Activated CD8-positive, alpha-beta T cell treated with anti-CD3 and anti-CD28 coated beads, Interleukin-2, amount 10 ng/mL, durations not matched to agents 7 days and 5 days (primary cell): Measurements from ENCODE around the gene CIAPIN1. TPM values are rescaled to one million over a fixed set of nuclear protein-coding genes. Genes with fewer than 3 reads are reported as not detected.

Source experiments
- ATAC-seq: fragments of 150-1000 bp; cut with Tn5 transposase; one replicate; pipeline ENCODE4 v1.10.0; 2021; ENCODE audit warnings: moderate library complexity
- CTCF ChIA-PET: fragments of 350-600 bp; sonication (Branson Sonifier 250); formaldehyde crosslinking; loops from one replicate; lab custom pipeline; 2021; ENCODE audit warnings: antibody characterized with exemption; lab: Charles Lee
- POLR2A ChIA-PET: fragments of 350-600 bp; sonication (Branson Sonifier 250); formaldehyde crosslinking; loops from one replicate; lab custom pipeline; 2021; ENCODE audit warnings: antibody characterized with exemption; lab: Charles Lee
- DNase-seq: peaks from one replicate; pipeline ENCODE4 v3.0.0-alpha.2; 2020
- H3K27ac Mint-ChIP-seq: one replicate; pipeline ENCODE4 v1.8.0; 2021; ENCODE audit warnings: mild to moderate bottlenecking, mixed read lengths
- H3K27me3 Mint-ChIP-seq: one replicate; pipeline ENCODE4 v1.8.0; 2021; ENCODE audit warnings: low read depth, mixed read lengths
- H3K36me3 Mint-ChIP-seq: one replicate; pipeline ENCODE4 v1.8.0; 2021; ENCODE audit warnings: low read depth, mixed read lengths
- H3K4me1 Mint-ChIP-seq: one replicate; pipeline ENCODE4 v1.8.0; 2021; ENCODE audit warnings: low read depth, mixed read lengths
- H3K4me3 Mint-ChIP-seq: one replicate; pipeline ENCODE4 v1.8.0; 2021; ENCODE audit warnings: mild to moderate bottlenecking, mixed read lengths
- H3K9me3 Mint-ChIP-seq: one replicate; pipeline ENCODE4 v1.8.0; 2022; ENCODE audit warnings: mixed read lengths; ENCODE audit not compliant: insufficient read depth
- total RNA-seq, 2 experiments: library from RNA; stranded (reverse); gene quantifications; one replicate each; pipeline ENCODE4 v1.2.3, GENCODE V29; 2021

CIAPIN1 gene
- total RNA-seq, 2 experiments from 2014 or later, result 47.8 to 53.8 TPM

GRCh38 chr16:57416084-57416483 is 31.1 kb downstream of the CIAPIN1 start:
- ChIA-PET CTCF (interaction anchor here (0.6 to 10.3 kb wide), 27 partner anchors 9 to 210 kb away, joined by 3 to 338 read pairs (median 7); partner anchors contain the start of genes ADGRG5, CCL17, CIAPIN1 and COQ9), POLR2A (interaction anchor here (1.2 to 2.5 kb wide), 3 partner anchors 114 to 170 kb away, joined by 3 to 20 read pairs (median 7); no protein-coding TSS in a partner anchor)
- Mint-ChIP-seq H3K4me1 (peaks cover 25% of the 10 kb centered on the region), H3K27me3 (no peaks in the 10 kb centered on the region), H3K36me3 (no peaks in the 10 kb centered on the region), H3K9me3 (no peaks in the 10 kb centered on the region), H3K27ac (no peak overlapping the region), H3K4me3 (no peak overlapping the region)
- DNase-seq, result no peak
- no peak for ATAC-seq

GRCh38 chr16:57413733-57414132 is 33.5 kb downstream of the CIAPIN1 start:
- no peak for DNase-seq
- Mint-ChIP-seq H3K4me1 (peaks cover 18% of the 10 kb centered on the region), H3K4me3 (no peak overlapping the region), H3K27me3 (no peaks in the 10 kb centered on the region), H3K36me3 (no peaks in the 10 kb centered on the region), H3K27ac (no peak overlapping the region), H3K9me3 (no peaks in the 10 kb centered on the region)
- ATAC-seq, result no peak
- ChIA-PET POLR2A (no interaction called here), CTCF (interaction anchor here (1.1 to 1.3 kb wide), 2 partner anchors 113 to 115 kb away, joined by 4 to 6 read pairs; no protein-coding TSS in a partner anchor)

GRCh38 chr16:57413301-57413730 is 33.9 kb downstream of the CIAPIN1 start:
- Mint-ChIP-seq H3K36me3 (no peaks in the 10 kb centered on the region), H3K4me3 (no peak overlapping the region), H3K27ac (no peak overlapping the region), H3K4me1 (peaks cover 15% of the 10 kb centered on the region), H3K9me3 (no peaks in the 10 kb centered on the region), H3K27me3 (no peaks in the 10 kb centered on the region)
- ChIA-PET POLR2A (interaction anchor here (0.6 kb wide), 1 partner anchor 8 kb away, joined by 3 read pairs; no protein-coding TSS in a partner anchor), CTCF (interaction anchor here (1.1 to 1.3 kb wide), 2 partner anchors 113 to 114 kb away, joined by 4 to 6 read pairs; no protein-coding TSS in a partner anchor)
- no peak for ATAC-seq
- no peak for DNase-seq

GRCh38 chr16:57412584-57412983 is 34.6 kb downstream of the CIAPIN1 start:
- H3K27ac Mint-ChIP-seq, result no peak overlapping the region
- ATAC-seq (no peak), DNase-seq (no peak)
- H3K9me3 Mint-ChIP-seq, result no peaks in the 10 kb centered on the region
- POLR2A ChIA-PET, result interaction anchor here (0.6 kb wide), 1 partner anchor 9 kb away, joined by 3 read pairs; no protein-coding TSS in a partner anchor
- H3K36me3 Mint-ChIP-seq, result no peaks in the 10 kb centered on the region
- CTCF ChIA-PET, result interaction anchor here (1.3 kb wide), 1 partner anchor 114 kb away, joined by 4 read pairs; no protein-coding TSS in a partner anchor
- no peaks in the 10 kb centered on the region for H3K27me3 Mint-ChIP-seq
- H3K4me3 Mint-ChIP-seq, result no peak overlapping the region
- H3K4me1 Mint-ChIP-seq, result peaks cover 10% of the 10 kb centered on the region

- Mint-ChIP-seq H3K27ac (no peak overlapping the region), H3K27me3 (no peaks in the 10 kb centered on the region), H3K4me3 (no peak overlapping the region), H3K9me3 (no peaks in the 10 kb centered on the region), H3K4me1 (peaks cover 2% of the 10 kb centered on the region), H3K36me3 (no peaks in the 10 kb centered on the region)
- ATAC-seq (no peak), DNase-seq (no peak)
- ChIA-PET POLR2A (no interaction called here), CTCF (interaction anchor here (1.3 kb wide), 1 partner anchor 111 kb away, joined by 5 read pairs; no protein-coding TSS in a partner anchor)
These were observed 35.7 kb downstream of the CIAPIN1 start for GRCh38 chr16:57411362-57411976.

- POLR2A ChIA-PET, result no interaction called here
- H3K4me1 Mint-ChIP-seq, result peaks cover 2% of the 10 kb centered on the region
- CTCF ChIA-PET, result interaction anchor here (1.0 kb wide), 1 partner anchor 9 kb away, joined by 3 read pairs; no protein-coding TSS in a partner anchor
- no peaks in the 10 kb centered on the region for H3K9me3 Mint-ChIP-seq
- H3K27me3 Mint-ChIP-seq, result peaks cover 2% of the 10 kb centered on the region
- H3K36me3 Mint-ChIP-seq, result no peaks in the 10 kb centered on the region
- H3K27ac Mint-ChIP-seq, result no peak overlapping the region
- ATAC-seq (no peak), DNase-seq (no peak)
- H3K4me3 Mint-ChIP-seq, result no peak overlapping the region
These were observed 37.2 kb downstream of the CIAPIN1 start for GRCh38 chr16:57409870-57410587.

- CTCF ChIA-PET, result interaction anchor here (0.7 to 1.0 kb wide), 2 partner anchors 8 to 10 kb away, joined by 3 read pairs; no protein-coding TSS in a partner anchor
- Mint-ChIP-seq H3K36me3 (no peaks in the 10 kb centered on the region), H3K27me3 (peaks cover 7% of the 10 kb centered on the region), H3K9me3 (no peaks in the 10 kb centered on the region), H3K4me3 (no peak overlapping the region), H3K27ac (no peak overlapping the region), H3K4me1 (peaks cover 2% of the 10 kb centered on the region)
- no peak for ATAC-seq
- DNase-seq, result no peak
- POLR2A ChIA-PET, result no interaction called here
These were observed 38.1 kb downstream of the CIAPIN1 start for GRCh38 chr16:57409065-57409464.

- CTCF ChIA-PET, result no interaction called here
These were observed 39.4 kb downstream of the CIAPIN1 start for GRCh38 chr16:57407521-57408353.

GRCh38 chr16:57406881-57407280 is 40.3 kb downstream of the CIAPIN1 start:
- no peak overlapping the region for H3K27ac Mint-ChIP-seq
- H3K4me3 Mint-ChIP-seq, result no peak overlapping the region
- ATAC-seq (no peak), DNase-seq (no peak)
- peaks cover 10% of the 10 kb centered on the region for H3K27me3 Mint-ChIP-seq
- H3K9me3 Mint-ChIP-seq, result no peaks in the 10 kb centered on the region
- peaks cover 2% of the 10 kb centered on the region for H3K4me1 Mint-ChIP-seq
- H3K36me3 Mint-ChIP-seq, result no peaks in the 10 kb centered on the region
- ChIA-PET POLR2A (interaction anchor here (0.8 kb wide), 1 partner anchor 30 kb away, joined by 3 read pairs; no protein-coding TSS in a partner anchor), CTCF (interaction anchor here (1.0 to 4.1 kb wide), 3 partner anchors 11 to 106 kb away, joined by 3 to 29 read pairs (median 3); no protein-coding TSS in a partner anchor)

More at GRCh38 chr16:57407521-57408353, 39.4 kb downstream of the CIAPIN1 start:
- ATAC-seq, result no peak
- no peak for DNase-seq
- no peak overlapping the region for H3K4me3 Mint-ChIP-seq
- H3K36me3 Mint-ChIP-seq, result no peaks in the 10 kb centered on the region
- peaks cover 2% of the 10 kb centered on the region for H3K4me1 Mint-ChIP-seq
- peaks cover 10% of the 10 kb centered on the region for H3K27me3 Mint-ChIP-seq
- POLR2A ChIA-PET, result interaction anchor here (0.6 kb wide), 1 partner anchor 608 kb away, joined by 4 read pairs; no protein-coding TSS in a partner anchor
- H3K27ac Mint-ChIP-seq, result no peak overlapping the region
- no peaks in the 10 kb centered on the region for H3K9me3 Mint-ChIP-seq

GRCh38 chr16:57405097-57405496 is 42.1 kb downstream of the CIAPIN1 start:
- Mint-ChIP-seq H3K4me1 (peaks cover 2% of the 10 kb centered on the region), H3K27me3 (peaks cover 10% of the 10 kb centered on the region), H3K27ac (no peak overlapping the region), H3K36me3 (no peaks in the 10 kb centered on the region), H3K4me3 (no peak overlapping the region), H3K9me3 (no peaks in the 10 kb centered on the region)
- DNase-seq (no peak), ATAC-seq (no peak)
- ChIA-PET POLR2A (no interaction called here), CTCF (interaction anchor here (4.1 kb wide), 1 partner anchor 13 kb away, joined by 29 read pairs; no protein-coding TSS in a partner anchor)
